ENCODE data around the gene OR11H1. TPM values are rescaled to one million over a fixed set of nuclear protein-coding genes. Genes with fewer than 3 reads are reported as not detected.
"Not testable (repeated sequence)": the region's sequence is repeated elsewhere in the genome, so short reads cannot be mapped to it uniquely, and the experiment has no call there.

OR11H1 gene
- total RNA-seq = not detected

GRCh38 chr22:15527892-15528291 lies at the start of gene OR11H1:
TSS of gene OR11H1 (plus strand) at chr22:15528192. CDS start at chr22:15528192, 0 bp downstream.
- not testable (repeated sequence) for H3K4me3 ChIP-seq; ATAC-seq (ENCODE audit: insufficient number of reproducible peaks, low FRiP score, low read depth); H3K4me1 ChIP-seq (ENCODE audit: control insufficient read depth in 1 of 2, low read depth in 2 of 2); H3K36me3 ChIP-seq; H3K27ac ChIP-seq; H3K27me3 ChIP-seq (replicated peaks; ENCODE audit: insufficient read depth); DNase-seq (ENCODE audit: low spot score); H3K9me3 ChIP-seq

- DNase-seq (ENCODE audit: low spot score); H3K9me3 ChIP-seq; ATAC-seq (ENCODE audit: insufficient number of reproducible peaks, low FRiP score, low read depth); H3K27me3 ChIP-seq (replicated peaks; ENCODE audit: insufficient read depth); H3K4me1 ChIP-seq (ENCODE audit: control insufficient read depth in 1 of 2, low read depth in 2 of 2); H3K36me3 ChIP-seq; H3K4me3 ChIP-seq; H3K27ac ChIP-seq: not testable (repeated sequence)
These were observed 18.0 kb upstream of the OR11H1 start for GRCh38 chr22:15509967-15510366.

- not testable (repeated sequence) for H3K9me3 ChIP-seq; H3K27ac ChIP-seq; DNase-seq (ENCODE audit: low spot score); H3K36me3 ChIP-seq; H3K27me3 ChIP-seq (replicated peaks; ENCODE audit: insufficient read depth); H3K4me3 ChIP-seq; H3K4me1 ChIP-seq (ENCODE audit: control insufficient read depth in 1 of 2, low read depth in 2 of 2); ATAC-seq (ENCODE audit: insufficient number of reproducible peaks, low FRiP score, low read depth)
These were observed 12.1 kb upstream of the OR11H1 start for GRCh38 chr22:15515896-15516295.

GRCh38 chr22:15553767-15554166 lies 25.8 kb downstream of the OR11H1 start:
- not testable (repeated sequence) for ATAC-seq (ENCODE audit: insufficient number of reproducible peaks, low FRiP score, low read depth)

GRCh38 chr22:15563461-15563860 lies 35.5 kb downstream of the OR11H1 start:
- H3K9me3 ChIP-seq; H3K36me3 ChIP-seq; ATAC-seq (ENCODE audit: insufficient number of reproducible peaks, low FRiP score, low read depth); H3K4me3 ChIP-seq; H3K27me3 ChIP-seq (replicated peaks; ENCODE audit: insufficient read depth); DNase-seq (ENCODE audit: low spot score); H3K27ac ChIP-seq; H3K4me1 ChIP-seq (ENCODE audit: control insufficient read depth in 1 of 2, low read depth in 2 of 2): not testable (repeated sequence)

More at GRCh38 chr22:15553767-15554166, 25.8 kb downstream of the OR11H1 start:
- not testable (repeated sequence) for DNase-seq (ENCODE audit: low spot score); H3K36me3 ChIP-seq; H3K4me3 ChIP-seq; H3K4me1 ChIP-seq (ENCODE audit: control insufficient read depth in 1 of 2, low read depth in 2 of 2); H3K27me3 ChIP-seq (replicated peaks; ENCODE audit: insufficient read depth); H3K27ac ChIP-seq; H3K9me3 ChIP-seq

- not testable (repeated sequence) for H3K9me3 ChIP-seq; ATAC-seq (ENCODE audit: insufficient number of reproducible peaks, low FRiP score, low read depth); H3K27me3 ChIP-seq (replicated peaks; ENCODE audit: insufficient read depth); DNase-seq (ENCODE audit: low spot score); H3K36me3 ChIP-seq; H3K4me3 ChIP-seq; H3K27ac ChIP-seq; H3K4me1 ChIP-seq (ENCODE audit: control insufficient read depth in 1 of 2, low read depth in 2 of 2)
These were observed 37.1 kb downstream of the OR11H1 start for GRCh38 chr22:15565063-15565462.

Other genes starting within 250 kb of the OR11H1 start
- not detected for gene POTEH, start 161.8 kb downstream of the OR11H1 start, total RNA-seq

All from thoracic aorta (tissue), 2 donors.